ENCODE measurements around the gene MAN2B2. TPM values are rescaled to one million over a fixed set of nuclear protein-coding genes. Genes with fewer than 3 reads are reported as not detected.

Gene MAN2B2
- total RNA-seq, 1 donor from 2014 or later = 39.1 TPM

DNA sequence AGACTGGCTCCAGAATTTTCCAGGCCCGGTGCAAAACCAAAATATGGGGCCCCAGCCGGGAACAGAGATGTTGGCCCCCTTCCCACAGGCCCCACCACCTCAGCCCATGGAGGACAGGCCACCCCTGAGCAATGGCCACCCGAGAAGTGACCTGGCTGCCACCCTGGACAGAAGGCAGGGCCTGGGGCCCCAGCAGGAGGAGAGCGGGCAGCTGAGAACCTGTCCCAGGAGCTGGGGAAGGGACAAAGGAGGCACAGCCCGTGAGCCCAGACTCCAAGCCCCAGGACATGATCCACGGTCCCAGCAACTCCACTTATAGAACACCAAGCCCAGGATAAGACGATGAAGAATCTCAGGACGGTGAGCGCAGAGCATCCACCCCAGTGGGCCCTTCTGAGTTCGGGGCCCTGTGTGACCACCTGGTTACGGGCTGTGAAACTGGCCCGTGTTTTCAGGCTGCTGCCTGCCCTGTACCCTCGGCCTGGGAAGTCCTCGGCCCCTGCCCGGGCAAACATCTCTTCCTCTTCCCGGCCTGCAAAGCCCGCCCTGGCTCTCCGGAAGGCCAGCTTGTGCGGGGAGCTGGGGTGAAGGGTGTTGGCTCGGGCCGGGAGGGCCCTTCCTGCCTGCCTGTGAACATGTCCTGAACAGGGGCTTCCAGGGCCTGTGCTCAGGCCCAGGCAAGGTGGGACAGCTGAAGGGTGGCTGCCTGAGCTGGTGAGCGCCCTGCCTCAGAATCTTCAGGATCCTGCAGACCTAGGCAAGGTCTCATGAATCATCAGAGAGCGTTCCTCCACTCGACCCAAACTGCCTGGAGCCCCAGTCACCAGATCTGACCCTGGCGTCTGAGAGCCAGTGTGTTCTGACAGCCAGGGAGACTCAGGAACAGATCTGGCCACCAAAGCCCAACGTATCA is 47.0 kb upstream of the MAN2B2 start:
- no peak overlapping the region for H3K27ac Mint-ChIP-seq (ENCODE audit: unreplicated experiment)
- H3K4me3 Mint-ChIP-seq (ENCODE audit: unreplicated experiment) = no peak overlapping the region
- DNase-seq (ENCODE audit: extremely low spot score, unreplicated experiment) = no peak
- H3K4me1 Mint-ChIP-seq (ENCODE audit: unreplicated experiment) = no peaks in the 10 kb centered on the region
- H3K27me3 Mint-ChIP-seq (ENCODE audit: unreplicated experiment) = no peaks in the 10 kb centered on the region
- TF ChIP-seq, protein P1, sequence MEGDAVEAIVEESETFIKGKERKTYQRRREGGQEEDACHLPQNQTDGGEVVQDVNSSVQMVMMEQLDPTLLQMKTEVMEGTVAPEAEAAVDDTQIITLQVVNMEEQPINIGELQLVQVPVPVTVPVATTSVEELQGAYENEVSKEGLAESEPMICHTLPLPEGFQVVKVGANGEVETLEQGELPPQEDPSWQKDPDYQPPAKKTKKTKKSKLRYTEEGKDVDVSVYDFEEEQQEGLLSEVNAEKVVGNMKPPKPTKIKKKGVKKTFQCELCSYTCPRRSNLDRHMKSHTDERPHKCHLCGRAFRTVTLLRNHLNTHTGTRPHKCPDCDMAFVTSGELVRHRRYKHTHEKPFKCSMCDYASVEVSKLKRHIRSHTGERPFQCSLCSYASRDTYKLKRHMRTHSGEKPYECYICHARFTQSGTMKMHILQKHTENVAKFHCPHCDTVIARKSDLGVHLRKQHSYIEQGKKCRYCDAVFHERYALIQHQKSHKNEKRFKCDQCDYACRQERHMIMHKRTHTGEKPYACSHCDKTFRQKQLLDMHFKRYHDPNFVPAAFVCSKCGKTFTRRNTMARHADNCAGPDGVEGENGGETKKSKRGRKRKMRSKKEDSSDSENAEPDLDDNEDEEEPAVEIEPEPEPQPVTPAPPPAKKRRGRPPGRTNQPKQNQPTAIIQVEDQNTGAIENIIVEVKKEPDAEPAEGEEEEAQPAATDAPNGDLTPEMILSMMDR (IDR thresholded peaks at IDR 0.05) = no peak
- H3K36me3 Mint-ChIP-seq (ENCODE audit: unreplicated experiment) = no peaks in the 10 kb centered on the region
- H3K9me3 Mint-ChIP-seq (ENCODE audit: unreplicated experiment) = no peaks in the 10 kb centered on the region

DNA sequence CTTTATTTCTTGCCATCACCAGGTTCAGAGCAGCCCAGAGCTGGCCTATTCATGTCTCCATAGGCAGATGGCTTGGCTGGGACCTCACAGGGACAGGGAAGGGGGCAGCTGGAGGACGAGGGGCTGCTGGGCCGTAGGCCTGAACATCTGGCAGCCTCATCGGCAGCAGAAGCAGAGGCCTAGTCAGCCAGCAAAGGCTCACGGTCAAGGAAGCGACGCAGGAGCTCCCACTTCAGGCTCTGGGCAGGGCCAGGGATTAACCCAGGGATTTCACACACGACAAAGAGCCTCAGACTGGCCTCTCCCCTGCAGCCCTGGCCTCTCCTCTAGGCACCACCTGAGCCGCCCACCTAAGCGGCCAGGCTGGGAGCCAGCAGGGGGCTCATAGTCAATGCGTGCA is 46.0 kb upstream of the MAN2B2 start:
- no peaks in the 10 kb centered on the region for H3K36me3 Mint-ChIP-seq (ENCODE audit: unreplicated experiment)
- no peaks in the 10 kb centered on the region for H3K27me3 Mint-ChIP-seq (ENCODE audit: unreplicated experiment)
- DNase-seq (ENCODE audit: extremely low spot score, unreplicated experiment) = no peak
- no peaks in the 10 kb centered on the region for H3K9me3 Mint-ChIP-seq (ENCODE audit: unreplicated experiment)
- H3K4me1 Mint-ChIP-seq (ENCODE audit: unreplicated experiment) = no peaks in the 10 kb centered on the region
- H3K27ac Mint-ChIP-seq (ENCODE audit: unreplicated experiment) = no peak overlapping the region
- H3K4me3 Mint-ChIP-seq (ENCODE audit: unreplicated experiment) = no peak overlapping the region
- TF ChIP-seq, protein P1 (IDR thresholded peaks at IDR 0.05) = no peak

DNA sequence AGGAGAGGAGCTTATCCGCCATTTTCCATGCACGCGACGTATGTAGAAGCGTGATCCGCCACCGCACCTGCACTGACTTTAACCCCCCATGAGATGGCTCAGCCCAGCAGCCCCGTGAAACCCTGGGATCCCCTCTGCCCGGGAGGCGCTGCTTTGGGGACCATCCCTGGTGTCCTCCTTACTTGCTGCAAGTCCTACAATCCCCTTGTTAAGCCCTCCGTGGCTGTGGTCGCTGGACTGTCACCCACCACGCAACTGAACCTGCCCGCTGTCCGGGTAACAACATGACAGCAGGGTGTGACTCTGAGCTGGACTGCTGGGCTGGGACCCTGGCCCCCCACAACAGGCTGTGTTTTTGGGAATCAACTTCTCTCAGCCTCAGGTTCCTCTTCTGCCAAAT is 44.7 kb upstream of the MAN2B2 start:
- Mint-ChIP-seq H3K27ac (ENCODE audit: unreplicated experiment) (no peak overlapping the region), H3K9me3 (ENCODE audit: unreplicated experiment) (no peaks in the 10 kb centered on the region), H3K36me3 (ENCODE audit: unreplicated experiment) (no peaks in the 10 kb centered on the region), H3K4me1 (ENCODE audit: unreplicated experiment) (no peaks in the 10 kb centered on the region), H3K4me3 (ENCODE audit: unreplicated experiment) (no peak overlapping the region), H3K27me3 (ENCODE audit: unreplicated experiment) (no peaks in the 10 kb centered on the region)
- no peak for DNase-seq (ENCODE audit: extremely low spot score, unreplicated experiment)
- TF ChIP-seq, protein P1 (IDR thresholded peaks at IDR 0.05) = no peak

DNA sequence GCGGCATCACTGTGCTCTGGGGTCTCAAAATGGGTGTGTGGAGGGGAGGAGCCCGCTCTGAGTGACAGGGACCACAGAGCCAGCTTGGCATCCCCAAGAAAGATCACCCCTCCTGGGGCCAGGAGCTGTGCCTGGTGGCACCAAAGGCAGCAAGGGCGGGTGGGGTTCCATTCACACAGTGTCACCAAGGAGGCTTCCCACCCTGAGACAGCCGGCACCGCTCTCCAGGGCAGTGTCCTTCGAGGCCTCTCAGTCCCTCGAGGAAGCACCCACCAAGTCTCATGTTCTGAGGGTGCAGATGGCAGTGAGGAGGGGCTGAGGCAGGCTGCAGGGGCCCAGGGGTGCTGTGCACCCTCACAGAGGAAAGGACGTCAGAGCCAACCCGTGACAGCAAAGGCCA is 44.0 kb upstream of the MAN2B2 start:
- TF ChIP-seq, protein P1 (IDR thresholded peaks at IDR 0.05) = no peak
- DNase-seq (ENCODE audit: extremely low spot score, unreplicated experiment) = no peak
- H3K9me3 Mint-ChIP-seq (ENCODE audit: unreplicated experiment) = no peaks in the 10 kb centered on the region
- H3K4me3 Mint-ChIP-seq (ENCODE audit: unreplicated experiment) = no peak overlapping the region
- no peak overlapping the region for H3K27ac Mint-ChIP-seq (ENCODE audit: unreplicated experiment)
- no peaks in the 10 kb centered on the region for H3K4me1 Mint-ChIP-seq (ENCODE audit: unreplicated experiment)
- no peaks in the 10 kb centered on the region for H3K36me3 Mint-ChIP-seq (ENCODE audit: unreplicated experiment)
- no peaks in the 10 kb centered on the region for H3K27me3 Mint-ChIP-seq (ENCODE audit: unreplicated experiment)

DNA sequence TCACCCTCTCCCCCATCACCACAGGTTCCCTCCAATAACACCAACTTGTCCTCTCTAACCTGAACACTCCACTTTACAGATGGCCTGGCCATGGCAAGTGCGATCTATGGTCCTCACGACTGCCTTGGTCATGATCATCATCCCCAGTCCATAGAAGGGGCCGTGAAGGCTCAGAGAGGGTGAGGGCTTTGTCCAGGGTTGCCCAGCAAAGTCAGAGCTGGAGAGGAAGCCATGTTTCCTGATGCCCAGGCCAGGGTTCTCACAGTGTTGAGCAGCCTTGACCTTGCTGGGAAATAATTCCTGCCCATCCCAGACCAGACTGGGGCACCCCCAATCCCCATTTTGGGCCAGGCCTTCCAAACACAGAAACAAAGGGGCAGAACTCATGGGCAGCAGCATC is 42.9 kb upstream of the MAN2B2 start:
- no peak overlapping the region for H3K4me3 Mint-ChIP-seq (ENCODE audit: unreplicated experiment)
- no peak for DNase-seq (ENCODE audit: extremely low spot score, unreplicated experiment)
- no peaks in the 10 kb centered on the region for H3K9me3 Mint-ChIP-seq (ENCODE audit: unreplicated experiment)
- H3K4me1 Mint-ChIP-seq (ENCODE audit: unreplicated experiment) = no peaks in the 10 kb centered on the region
- TF ChIP-seq, protein P1 (IDR thresholded peaks at IDR 0.05) = no peak
- no peak overlapping the region for H3K27ac Mint-ChIP-seq (ENCODE audit: unreplicated experiment)
- no peaks in the 10 kb centered on the region for H3K36me3 Mint-ChIP-seq (ENCODE audit: unreplicated experiment)
- H3K27me3 Mint-ChIP-seq (ENCODE audit: unreplicated experiment) = no peaks in the 10 kb centered on the region
